ENCODE results near the gene KRT71.

The KRT71 gene

DNA sequence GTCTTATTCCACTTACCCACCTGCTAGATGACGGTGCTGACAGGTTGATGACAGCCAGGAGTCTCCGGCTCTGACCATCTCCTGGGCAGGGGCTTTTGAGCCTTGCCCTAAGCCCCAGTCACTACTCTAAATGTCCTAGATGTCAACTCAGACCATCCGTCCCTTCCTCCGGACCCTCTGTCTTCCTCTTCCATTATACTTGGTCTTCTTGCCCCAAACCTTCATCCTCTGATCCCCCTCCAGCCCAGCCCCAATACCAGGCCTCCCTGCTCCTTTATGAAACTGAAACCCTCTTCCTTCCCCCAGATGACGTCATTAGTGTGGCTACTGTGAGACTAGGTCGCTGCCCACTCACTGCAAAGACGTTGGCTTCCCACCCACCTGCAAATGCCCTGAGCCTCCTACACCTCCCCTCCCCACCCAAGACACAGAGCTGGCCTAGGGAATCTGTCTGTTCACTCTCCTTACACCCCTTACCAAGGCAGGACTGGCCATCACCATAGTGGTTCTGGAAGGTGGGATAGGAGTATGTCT lies 10.1 kb downstream of the KRT71 start:
- no peak overlapping the region for H3K4me3 ChIP-seq (ENCODE audit: low read depth, low read length)
- DNase-seq (ENCODE audit: low read depth), result no peak
- no peak for TF ChIP-seq POLR2A (IDR thresholded peaks at IDR 0.05; ENCODE audit: extremely low read depth, insufficient read length)
- TF ChIP-seq MYC (IDR thresholded peaks at IDR 0.05; ENCODE audit: low read depth, low read length), result no peak

DNA sequence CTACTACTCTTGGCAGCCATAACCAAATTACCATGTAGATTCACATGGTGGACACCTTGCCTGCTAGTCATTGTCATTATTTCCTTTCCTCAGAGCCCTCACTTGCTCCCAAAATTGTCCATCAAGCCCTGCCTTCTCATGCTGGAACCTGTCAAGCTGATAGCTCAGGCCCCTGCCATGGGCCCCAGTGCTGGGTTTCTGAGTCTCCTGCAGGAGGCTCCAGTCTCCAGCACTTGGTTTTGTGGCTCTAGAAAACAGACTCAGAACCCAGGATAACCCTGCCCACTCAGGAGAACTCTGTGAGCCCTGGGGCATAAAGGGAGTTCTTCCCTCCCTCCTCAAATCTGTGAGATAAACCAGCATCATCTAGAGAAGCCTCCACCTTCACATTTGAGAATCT lies 10.8 kb downstream of the KRT71 start:
- no peak for DNase-seq (ENCODE audit: low read depth)
- TF ChIP-seq POLR2A (IDR thresholded peaks at IDR 0.05; ENCODE audit: extremely low read depth, insufficient read length) (no peak), MYC (IDR thresholded peaks at IDR 0.05; ENCODE audit: low read depth, low read length) (no peak)
- TF ChIP-seq, protein P1, sequence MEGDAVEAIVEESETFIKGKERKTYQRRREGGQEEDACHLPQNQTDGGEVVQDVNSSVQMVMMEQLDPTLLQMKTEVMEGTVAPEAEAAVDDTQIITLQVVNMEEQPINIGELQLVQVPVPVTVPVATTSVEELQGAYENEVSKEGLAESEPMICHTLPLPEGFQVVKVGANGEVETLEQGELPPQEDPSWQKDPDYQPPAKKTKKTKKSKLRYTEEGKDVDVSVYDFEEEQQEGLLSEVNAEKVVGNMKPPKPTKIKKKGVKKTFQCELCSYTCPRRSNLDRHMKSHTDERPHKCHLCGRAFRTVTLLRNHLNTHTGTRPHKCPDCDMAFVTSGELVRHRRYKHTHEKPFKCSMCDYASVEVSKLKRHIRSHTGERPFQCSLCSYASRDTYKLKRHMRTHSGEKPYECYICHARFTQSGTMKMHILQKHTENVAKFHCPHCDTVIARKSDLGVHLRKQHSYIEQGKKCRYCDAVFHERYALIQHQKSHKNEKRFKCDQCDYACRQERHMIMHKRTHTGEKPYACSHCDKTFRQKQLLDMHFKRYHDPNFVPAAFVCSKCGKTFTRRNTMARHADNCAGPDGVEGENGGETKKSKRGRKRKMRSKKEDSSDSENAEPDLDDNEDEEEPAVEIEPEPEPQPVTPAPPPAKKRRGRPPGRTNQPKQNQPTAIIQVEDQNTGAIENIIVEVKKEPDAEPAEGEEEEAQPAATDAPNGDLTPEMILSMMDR (IDR thresholded peaks at IDR 0.05; ENCODE audit: low read depth, low read length), result no peak
- TF ChIP-seq, protein P2, sequence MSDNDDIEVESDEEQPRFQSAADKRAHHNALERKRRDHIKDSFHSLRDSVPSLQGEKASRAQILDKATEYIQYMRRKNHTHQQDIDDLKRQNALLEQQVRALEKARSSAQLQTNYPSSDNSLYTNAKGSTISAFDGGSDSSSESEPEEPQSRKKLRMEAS (IDR thresholded peaks at IDR 0.05; ENCODE audit: low read depth, low read length), result no peak
- H3K4me3 ChIP-seq (ENCODE audit: low read depth, low read length), result no peak overlapping the region

DNA sequence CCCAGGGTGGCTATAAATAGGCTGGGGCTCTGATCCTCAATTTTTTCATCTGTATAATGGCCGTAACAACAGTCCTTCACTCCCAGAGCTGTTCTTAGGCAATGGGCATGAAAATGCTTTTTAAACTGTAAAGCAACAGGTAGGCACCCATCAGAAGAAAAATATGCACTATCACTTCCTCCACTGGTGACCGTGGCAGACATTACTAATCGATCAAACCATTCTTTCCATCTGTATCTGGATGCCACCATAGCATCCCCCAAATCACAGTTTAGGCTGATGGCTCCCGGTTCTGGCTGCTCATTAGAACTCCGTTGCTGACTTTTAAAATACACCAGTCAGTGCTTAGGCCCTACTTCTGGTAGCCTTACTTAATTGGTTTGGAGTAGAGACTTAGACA lies 11.2 kb downstream of the KRT71 start:
- H3K4me3 ChIP-seq (ENCODE audit: low read depth, low read length), result no peak overlapping the region
- TF ChIP-seq, protein P2 (IDR thresholded peaks at IDR 0.05; ENCODE audit: low read depth, low read length), result no peak
- TF ChIP-seq MYC (IDR thresholded peaks at IDR 0.05; ENCODE audit: low read depth, low read length), result no peak
- no peak for TF ChIP-seq POLR2A (IDR thresholded peaks at IDR 0.05; ENCODE audit: extremely low read depth, insufficient read length)
- TF ChIP-seq, protein P1 (IDR thresholded peaks at IDR 0.05; ENCODE audit: low read depth, low read length), result no peak
- no peak for DNase-seq (ENCODE audit: low read depth)

DNA sequence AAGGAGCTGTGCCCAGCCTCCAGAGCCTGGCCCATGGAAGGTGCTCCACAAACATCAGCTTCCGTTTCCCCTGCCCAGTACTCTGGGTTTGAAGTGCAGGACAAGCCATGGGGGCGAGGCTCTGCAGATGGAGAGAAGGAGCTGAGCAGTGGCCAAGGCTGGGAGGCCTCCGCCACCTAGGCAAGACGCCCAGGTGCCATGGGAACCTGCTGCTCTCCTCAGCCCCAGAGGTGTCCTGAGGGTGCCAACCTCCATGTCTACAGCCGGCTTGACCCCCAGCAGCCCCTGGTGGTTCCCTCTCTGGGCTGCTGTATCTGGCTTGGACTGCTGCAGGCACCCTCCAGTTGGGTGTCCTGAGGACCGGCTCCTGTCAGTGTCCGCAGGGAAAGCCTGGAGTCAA lies 12.4 kb downstream of the KRT71 start:
- TF ChIP-seq, protein P1 (IDR thresholded peaks at IDR 0.05; ENCODE audit: low read depth, low read length), result no peak
- no peak for TF ChIP-seq MYC (IDR thresholded peaks at IDR 0.05; ENCODE audit: low read depth, low read length)
- TF ChIP-seq, protein P2 (IDR thresholded peaks at IDR 0.05; ENCODE audit: low read depth, low read length), result no peak
- TF ChIP-seq POLR2A (IDR thresholded peaks at IDR 0.05; ENCODE audit: extremely low read depth, insufficient read length), result no peak
- no peak for DNase-seq (ENCODE audit: low read depth)
- H3K4me3 ChIP-seq (ENCODE audit: low read depth, low read length), result no peak overlapping the region

DNA sequence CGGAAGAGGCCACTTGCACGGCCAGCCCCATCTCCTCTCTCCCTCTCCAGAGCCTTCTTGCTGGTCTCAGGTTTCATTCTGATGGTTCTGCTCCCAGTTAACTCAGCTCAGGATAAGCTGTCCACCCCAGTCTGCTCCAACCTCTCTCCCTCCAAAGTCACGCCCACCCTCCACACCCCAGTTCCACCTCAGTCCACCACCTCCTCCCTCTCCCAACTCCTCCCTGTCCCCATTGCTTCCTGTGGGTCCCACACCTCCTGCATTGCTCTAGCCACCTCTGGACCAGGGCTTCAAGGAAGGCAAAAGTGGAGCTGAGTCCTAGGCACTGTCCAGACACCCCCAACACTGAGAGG lies 13.1 kb downstream of the KRT71 start:
- TF ChIP-seq, protein P1 (IDR thresholded peaks at IDR 0.05; ENCODE audit: low read depth, low read length), result no peak
- no peak for DNase-seq (ENCODE audit: low read depth)

DNA sequence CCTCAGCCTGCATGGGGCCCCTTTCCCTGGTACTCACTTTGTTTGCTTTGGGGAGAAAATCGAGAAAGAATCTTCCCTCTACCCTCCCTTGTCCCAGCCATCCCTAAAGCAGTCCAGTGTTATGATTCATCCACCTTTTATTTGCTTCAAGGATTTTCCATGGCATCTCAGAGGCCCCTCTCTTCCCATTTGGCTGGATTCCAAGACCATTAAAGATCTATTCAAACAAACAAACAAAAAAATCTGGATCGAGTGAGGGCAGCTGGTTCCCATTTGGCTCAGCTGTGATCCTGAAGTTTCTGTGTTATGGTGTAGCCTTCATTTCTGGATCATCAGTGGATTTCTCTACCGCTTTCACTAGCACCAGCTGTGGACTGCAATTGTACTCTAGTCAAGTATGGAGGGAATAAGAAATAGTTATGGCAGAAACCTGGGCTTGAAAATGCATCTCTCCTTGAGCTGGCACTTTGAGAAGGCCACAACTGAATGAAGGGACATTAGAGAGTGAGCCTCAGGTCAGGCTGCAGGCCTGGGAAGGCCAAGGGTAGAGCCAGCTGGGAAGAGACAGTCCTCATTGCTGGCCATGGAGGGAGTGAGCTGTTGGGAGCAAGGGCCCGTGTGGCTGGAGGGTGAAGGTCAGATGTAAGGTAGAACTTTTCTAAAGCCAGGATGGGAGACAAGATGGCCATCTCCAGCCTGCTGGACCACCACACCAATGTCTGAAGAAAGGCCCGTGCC lies 13.7 kb downstream of the KRT71 start:
- H3K4me3 ChIP-seq (ENCODE audit: low read depth, low read length), result no peak overlapping the region
- TF ChIP-seq MYC (IDR thresholded peaks at IDR 0.05; ENCODE audit: low read depth, low read length) (no peak), POLR2A (IDR thresholded peaks at IDR 0.05; ENCODE audit: extremely low read depth, insufficient read length) (no peak)
- TF ChIP-seq, protein P2 (IDR thresholded peaks at IDR 0.05; ENCODE audit: low read depth, low read length), result no peak
- TF ChIP-seq, protein P1 (IDR thresholded peaks at IDR 0.05; ENCODE audit: low read depth, low read length), result no peak
- DNase-seq (ENCODE audit: low read depth), result no peak

More for the DNA sequence above, 13.1 kb downstream of the KRT71 start:
- H3K4me3 ChIP-seq (ENCODE audit: low read depth, low read length), result no peak overlapping the region
